GM21447 (cell line): ENCODE data around the gene RYR2.
"Not testable (repeated sequence)": the region's sequence is repeated elsewhere in the genome, so short reads cannot be mapped to it uniquely, and the experiment has no call there.

Experiments used
- ATAC-seq: cut with Tn5 transposase; IDR thresholded peaks from one replicate; pipeline ENCODE4 v1.9.1; 2021; ENCODE audit not compliant: unreplicated experiment

Gene RYR2

DNA sequence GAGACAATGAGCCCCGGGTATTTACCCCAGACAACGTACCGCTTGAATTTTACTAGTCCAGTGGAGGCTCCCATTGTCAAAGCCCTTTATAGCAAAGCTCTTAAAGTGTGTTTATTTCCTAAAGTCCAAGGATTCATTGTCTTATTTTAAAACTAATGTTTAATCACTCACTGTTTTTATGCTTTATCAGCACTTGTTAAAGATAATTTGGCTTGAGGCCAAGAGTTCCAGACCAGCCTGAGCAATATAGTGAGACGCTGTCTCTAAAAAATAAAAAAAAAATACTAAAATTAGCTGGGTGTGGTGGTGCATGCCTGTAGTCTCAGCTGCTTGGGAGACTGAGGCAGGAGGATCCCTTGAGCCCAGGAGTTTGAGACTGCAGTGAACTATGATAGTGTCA is 202.8 kb downstream of the RYR2 start:
- no peak for ATAC-seq

DNA sequence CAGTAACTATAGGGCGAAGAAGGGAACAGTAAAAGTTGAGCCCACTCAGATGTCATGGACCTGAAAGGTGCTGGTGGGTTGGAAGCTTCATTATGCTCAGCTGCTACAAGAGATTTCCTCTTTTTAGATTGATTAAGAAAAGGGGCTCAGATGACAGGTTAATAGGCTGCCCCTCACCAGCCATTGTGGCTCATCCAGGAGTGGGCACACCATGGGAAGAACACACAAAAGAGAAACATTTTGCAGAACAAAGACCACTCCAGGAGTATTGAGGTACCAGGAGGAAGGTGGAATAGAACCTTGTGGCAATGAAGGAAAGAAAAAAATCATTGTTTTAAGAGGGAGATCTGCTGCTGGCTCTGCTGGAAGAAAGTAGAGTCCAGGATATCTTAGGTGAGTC is 205.5 kb downstream of the RYR2 start:
- no peak for ATAC-seq

DNA sequence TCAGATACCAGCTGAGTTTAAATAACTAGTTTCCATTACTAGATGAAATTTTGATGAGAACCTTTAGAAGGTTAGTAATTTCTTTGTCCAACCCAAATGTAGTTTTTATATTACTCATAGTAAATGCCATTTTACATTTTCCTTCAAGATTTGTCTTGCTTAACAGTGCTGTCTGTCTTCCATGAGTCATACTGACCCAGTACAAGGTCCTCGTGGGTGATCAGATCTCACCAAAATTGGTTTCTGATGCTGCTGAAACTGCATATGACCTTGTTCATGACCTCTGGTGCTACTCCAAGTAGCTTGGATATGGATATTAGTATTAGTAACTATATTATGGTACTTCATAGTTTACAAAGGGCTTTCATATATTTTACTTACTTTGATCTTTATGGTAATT is 207.1 kb downstream of the RYR2 start:
- no peak for ATAC-seq

DNA sequence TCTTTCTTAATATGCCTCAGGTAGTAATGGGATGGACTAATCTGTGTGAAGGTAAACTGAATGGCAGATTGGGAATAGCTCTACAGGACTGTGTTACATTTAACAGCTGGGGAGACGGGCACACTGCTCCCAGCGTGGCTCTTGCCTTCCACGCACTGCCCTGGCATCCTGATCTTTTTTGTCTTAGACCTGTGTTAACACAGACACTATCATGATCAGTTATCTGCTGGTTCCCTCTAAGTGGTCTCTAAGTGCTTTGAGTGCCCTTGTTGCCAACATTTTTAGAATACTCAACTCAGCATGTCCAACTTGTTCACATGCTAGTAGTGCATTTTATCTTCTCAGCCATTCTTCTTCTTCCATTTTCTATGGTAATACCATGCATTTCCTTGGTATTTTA is 208.1 kb downstream of the RYR2 start:
- ATAC-seq, result no peak

DNA sequence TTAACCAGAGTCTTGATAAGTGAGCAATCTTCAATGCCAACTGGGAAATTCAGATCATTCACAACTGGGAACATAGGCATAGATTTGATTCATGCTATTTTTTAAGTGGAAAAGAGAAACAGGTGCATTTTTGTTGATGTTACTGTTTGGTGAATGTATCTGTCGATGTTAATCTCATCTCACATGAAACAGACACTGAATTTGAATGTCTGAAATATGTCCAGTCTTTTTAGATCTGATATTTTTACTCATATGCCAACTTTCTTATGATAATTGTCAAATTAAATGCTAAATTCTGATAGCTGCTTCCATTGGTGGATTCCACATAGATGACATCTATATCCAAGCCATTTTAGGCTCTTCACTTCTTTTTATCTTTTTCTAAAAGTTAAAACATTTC is 213.1 kb downstream of the RYR2 start:
- no peak for ATAC-seq

DNA sequence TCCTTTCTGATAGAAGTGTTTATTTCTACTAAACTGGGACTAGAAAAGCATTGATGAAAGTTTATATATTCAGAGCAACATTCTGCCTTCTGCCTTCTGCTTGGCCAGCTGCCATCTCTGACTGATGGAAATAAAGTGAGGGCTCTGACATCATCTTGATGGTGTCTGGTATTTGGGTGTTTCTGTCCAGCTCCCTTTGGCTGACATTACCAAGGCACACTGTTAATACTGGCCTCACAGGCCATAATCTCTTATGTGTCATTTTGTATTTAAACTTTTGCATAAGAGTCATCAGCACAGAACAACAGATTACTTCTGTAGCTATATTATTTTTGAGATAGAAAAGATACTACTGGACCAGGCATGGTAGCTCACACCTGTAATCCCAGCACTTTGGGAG is 216.9 kb downstream of the RYR2 start:
- no peak for ATAC-seq

DNA sequence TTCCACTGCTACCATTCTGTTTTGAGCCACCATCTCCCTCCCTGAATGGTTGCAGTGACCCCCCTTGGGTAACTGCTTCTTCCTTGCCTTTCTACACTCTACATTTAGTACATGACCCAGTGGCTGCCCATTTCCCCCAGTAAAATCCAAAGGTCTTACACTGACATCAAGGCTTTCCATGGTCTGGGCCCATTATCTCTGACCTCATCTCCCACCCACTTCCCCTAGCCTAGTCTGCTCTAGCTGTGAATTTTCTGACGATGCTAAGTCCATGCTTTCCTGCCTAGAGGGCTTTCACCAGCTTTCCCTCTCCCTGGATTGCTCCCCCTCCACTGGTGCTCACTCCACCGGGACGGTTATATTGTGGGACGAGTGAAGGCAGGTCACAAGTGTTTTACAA is 219.2 kb downstream of the RYR2 start:
- no peak for ATAC-seq

DNA sequence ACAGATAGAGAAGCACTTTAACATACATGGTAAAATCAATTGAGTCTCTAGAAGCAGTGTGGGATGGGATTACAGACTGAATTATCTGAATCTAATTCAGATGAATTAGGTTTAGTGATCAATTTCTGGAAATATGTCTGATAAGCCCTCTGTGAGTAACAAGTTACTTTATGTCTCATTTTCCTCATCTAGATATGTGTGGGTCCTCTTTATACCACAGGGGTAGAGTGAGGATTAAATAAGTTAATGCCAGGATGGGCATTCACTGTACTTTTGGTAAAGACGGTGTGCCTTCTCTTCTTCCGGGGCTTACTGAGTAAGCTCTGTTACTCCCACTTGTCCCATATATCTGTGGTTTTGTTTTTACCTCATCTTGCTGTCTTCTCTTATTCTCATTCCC is 225.8 kb downstream of the RYR2 start:
- no peak for ATAC-seq

DNA sequence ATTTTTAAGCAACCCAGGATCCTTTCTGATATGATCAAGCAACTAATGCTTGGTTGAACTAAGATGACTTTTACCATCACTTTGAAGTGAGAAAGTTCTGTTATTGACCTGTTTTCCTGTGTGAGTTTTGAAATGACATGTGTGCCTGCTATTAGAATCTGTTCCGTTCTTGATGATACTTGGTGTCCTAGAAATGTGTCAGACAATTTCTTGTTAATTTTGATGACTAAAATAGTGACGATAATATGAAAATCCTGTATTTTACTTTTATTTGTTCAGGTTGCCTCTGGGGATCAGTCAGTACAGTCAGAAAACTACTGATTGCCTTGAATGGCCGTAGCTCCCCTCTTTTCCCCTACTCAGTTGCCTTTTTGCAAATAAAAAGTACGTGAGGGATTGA is 228.0 kb downstream of the RYR2 start:
- ATAC-seq, result no peak

DNA sequence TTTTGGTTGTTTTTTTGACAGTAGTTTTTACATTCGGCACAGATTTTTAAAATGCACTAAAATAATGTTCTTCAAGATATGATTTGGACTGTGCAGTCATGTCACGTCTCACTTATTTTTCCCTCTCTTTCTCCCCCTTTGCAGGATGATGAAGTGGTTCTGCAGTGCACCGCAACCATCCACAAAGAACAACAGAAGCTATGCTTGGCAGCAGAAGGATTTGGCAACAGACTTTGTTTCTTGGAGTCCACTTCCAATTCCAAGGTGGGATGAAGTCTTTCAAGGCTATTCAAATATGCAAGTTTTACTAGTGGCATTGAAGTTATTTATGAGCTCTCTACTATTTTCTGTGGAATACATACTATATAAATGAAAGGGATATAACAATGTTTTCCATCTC is 228.4 kb downstream of the RYR2 start:
- no peak for ATAC-seq

DNA sequence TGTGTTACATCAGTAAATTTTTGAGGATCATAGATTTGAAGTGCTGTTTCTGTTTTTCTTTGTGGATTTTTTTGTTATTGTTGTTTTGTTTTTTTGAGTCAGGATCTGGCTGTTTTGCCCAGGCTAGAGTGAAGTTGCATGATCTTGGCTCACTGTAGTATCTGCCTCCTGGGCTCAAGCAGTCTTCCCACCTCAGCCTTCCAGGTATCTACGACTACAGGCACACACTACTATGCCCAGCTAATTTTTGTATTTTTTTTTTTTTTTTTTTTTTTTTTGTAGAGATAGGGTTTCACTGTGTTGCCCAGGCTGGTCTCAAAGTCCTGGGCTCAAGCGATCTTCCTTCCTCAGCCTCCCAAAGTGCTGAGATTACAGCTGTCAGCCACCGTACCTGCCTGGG is 236.0 kb downstream of the RYR2 start:
- not testable (repeated sequence) for ATAC-seq

DNA sequence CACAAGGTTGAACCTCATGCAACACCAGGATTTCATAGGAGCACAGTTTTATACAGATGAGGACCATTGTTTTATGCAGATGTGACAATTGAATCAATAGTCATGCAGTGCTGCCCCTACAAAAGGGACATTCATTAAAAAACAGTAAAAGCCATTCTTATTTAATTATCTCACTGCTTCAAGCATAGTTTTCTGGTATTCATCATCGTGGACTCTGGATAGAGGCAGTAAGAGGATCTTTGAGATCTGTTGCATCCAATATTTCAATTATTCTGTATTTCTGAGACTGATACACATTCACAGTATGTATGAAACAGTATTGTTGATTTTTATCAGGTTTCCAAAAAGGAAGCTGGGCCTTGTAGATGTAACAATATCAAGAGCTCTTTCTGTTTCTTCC is 237.6 kb downstream of the RYR2 start:
- ATAC-seq, result no peak

DNA sequence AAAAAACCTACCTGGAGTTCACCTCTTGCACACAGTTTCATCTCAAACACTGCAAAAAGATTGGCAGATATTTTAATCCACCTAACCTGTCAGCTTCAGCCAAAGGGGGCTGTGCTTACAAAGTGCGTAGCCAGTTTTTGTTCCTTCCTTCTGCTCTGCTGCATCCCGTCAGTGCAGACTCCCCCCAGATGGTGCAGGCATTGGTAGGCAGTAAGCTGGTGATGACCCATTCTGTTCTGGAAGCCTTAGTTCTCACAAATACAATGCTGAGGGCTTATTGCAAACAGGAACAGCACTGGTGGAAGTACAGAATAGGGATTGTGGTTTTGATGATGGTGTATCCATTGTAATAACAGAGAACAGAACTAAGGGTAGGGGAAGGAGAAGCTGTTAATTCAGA is 239.5 kb downstream of the RYR2 start:
- ATAC-seq, result no peak

DNA sequence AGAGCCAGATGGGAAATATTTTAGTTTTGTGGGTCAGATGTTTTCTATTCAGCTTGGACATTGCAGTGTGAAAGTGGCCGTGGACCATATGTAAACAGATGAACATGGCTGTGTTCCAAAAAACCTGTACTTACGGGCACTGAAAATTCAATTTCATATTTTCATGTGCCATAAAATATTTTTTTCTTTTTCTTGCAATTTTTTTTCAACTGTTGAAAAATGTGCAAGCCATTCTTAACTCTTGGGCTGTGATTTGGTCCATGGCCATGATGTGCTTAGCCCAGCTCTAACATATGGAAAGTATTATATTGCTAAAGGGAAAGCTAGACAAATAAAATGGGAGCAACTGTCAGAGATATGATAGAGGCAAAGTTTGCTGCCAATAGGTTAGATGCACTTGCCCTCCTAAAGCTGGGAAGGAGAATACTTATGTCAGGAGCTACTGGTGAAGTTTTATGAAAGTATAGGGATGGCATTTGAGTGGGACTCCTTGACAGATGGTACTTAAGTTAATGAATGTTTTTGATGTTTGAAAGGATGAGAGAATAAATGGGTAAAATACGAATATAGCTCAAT is 240.3 kb downstream of the RYR2 start:
- ATAC-seq, result no peak

DNA sequence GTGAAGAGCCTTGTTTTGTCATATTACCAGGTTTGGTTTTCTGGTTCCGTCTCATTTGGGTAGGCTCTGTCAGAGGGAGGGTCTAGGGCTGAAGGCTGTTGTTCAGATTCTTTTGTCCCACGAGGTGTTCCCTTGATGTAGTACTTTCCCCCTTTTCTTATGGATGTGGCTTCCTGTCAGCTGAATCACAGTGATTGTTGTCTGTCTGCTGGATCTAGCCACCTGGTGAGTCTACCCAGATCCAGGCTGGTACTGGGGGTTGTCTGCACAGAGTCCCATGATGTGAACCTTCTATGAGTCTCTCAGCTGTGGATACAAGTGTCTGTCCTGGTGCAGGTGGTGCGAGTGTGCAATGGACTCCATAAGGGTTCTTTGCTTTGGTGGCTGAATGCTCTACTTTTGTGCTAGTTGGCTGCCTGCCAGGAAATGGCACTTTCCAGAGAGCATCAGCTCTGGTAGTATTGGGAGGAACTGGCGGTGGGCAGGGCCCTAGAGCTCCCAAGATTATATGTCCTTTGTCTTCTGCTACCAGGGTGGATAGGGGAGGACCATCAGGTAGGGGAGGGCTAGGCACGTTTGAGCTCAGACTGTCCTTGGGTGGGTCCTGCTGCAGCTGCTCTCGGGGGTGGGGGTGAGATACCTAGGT is 246.0 kb downstream of the RYR2 start:
- ATAC-seq, result no peak

DNA sequence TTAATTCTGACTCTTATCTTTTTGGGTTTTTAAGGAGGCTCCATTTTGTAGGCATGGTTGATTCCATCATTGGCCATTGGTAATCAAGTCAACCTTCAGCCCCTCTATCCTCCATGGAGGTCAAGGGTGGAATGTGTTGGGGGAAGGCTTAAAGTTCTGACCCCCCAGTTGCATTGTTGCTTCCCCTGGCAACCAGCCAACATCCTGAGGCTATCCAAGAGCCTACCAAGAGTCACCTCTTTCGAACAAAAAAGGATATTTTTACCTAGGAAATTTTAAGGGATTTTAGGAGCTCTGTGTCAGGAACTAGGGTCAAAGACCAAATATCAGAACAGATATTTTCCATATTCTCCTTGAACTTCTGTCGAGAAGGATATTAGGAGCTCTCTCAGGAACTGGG is 251.8 kb downstream of the RYR2 start:
- ATAC-seq, result no peak

DNA sequence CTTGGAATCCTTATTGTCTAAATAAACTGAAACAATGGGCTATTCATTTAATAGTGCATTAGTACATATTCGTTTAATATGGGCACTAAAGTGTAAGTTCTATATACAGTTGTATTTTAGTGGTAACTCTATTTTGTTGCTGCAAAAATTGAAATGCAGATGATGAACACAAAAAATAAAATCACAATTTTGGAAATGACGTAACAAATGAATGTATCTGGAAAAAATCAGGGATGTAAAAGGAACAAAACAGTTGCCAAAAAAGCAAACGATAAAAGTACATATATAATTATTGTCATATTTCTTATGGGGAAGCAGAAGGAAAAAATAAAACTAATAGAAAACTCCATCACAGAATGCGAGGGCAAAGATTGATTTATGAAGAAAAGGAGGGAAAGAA is 254.9 kb downstream of the RYR2 start:
- no peak for ATAC-seq

DNA sequence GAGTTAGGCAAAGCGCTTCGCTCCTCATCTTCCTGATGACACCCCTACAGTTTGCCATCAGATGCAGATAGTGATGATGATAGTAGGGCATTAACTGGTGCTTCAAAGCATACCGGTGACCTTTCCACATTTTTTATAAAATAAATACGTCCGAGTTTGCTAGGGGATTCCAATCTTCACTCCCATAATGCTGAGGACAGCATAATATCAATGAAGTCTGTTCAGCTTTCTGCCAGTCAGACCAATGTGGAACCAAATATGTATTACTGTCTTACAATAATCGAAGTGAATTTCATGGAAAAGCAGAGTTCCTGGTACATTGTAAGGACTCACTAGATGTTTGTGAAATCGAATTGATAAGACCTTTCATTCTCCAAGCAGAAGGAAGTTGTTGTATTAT is 258.7 kb downstream of the RYR2 start:
- no peak for ATAC-seq

DNA sequence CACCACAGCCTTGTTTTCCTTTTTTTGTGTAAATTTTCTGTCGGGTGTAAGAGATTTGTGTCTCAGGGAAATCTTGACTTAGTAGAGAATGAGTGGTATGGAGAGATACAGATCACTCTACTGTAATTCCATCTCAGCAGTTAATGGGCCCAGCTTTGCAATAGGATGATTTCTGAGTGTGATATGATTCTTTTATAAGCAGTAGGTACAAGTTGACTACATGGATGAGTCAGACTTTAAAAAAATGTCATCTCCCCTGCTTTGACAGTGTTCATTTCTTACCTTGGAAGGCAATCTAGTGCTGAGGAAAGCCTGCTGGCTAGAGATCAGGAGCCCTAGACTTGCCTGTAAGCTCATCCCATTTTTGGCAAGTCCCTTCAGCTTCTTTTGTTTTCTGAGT is 261.9 kb downstream of the RYR2 start:
- no peak for ATAC-seq

DNA sequence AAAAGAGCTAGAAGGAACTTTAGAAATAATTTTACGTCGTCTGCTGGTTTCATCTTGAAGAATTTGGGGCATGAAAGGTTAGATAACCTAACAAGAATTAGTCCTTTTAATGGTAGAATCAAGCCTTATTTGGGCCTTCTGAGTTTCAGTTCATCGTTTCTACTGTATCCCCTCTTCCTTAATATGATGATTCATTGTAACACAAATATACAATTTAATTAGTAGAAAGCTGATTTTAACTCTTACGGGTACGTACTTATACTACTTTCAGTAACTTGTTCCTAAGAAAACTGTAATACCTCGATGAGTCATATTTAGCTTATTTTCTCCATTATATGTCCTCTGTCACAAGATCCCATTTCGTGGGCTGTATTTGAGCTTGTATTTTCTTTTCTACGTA is 264.7 kb downstream of the RYR2 start:
- no peak for ATAC-seq

DNA sequence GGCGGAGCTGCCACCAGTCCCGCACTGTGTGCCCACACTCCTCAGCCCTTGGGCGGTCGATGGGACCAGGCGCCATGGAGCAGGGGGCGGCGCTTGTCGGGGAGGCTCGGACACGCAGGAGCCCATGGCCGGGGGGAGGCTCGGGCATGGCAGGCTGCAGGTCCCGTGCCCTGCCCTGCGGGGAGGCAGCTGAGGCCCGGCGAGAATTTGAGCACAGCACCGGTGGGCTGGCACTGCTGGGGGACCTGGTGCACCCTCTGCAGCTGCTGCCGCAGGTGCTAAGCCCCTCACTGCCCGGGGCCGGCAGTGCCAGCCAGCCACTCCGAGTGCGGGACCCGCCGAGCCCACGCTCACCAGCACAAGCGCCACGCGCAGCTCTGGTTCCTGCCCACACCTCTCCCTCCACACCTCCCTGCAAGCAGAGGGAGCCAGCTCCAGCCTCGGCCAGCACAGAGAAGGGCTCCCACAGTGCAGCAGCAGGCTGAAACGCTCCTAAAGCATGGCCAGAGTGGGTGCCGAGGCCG is 267.7 kb downstream of the RYR2 start:
- ATAC-seq, result no peak

DNA sequence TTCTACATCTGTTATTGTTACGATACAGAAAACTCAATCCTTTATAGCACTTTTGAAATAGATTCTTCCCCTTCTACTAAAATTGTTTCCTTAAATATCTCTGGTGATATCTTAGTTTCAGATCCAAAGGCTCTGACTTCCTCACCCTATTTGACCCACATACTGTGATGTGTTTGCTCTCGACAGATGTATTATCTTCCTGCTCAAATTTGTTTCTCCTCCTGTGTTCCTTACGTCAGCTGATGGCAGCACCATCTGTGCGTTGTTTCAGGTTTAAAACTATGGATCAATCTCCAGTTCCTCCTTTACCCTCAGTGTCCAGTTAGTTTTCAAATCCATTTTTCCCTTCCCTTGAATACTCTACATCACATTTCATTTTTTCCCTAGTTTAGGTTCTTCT is 274.4 kb downstream of the RYR2 start:
- no peak for ATAC-seq

DNA sequence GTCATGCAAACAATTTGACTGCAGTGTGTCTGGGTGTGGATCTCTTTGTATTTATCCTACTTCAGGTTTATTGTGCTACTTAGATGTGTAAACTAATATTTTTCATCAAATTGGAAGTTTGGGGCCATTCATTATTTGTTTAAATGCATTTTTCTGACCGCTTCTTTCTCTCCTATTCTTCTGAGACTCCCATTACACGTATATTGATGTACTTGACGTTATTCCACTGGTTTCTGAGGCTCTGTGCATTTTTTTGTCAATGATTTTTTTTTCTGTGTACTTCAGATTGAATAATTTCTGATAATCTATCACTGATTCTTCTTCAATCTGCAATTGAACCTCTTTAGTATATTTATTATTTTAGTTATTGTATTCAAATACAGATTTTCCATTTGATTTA is 276.8 kb downstream of the RYR2 start:
- ATAC-seq, result no peak
